ENCODE data around the gene SPRY4. TPM values are rescaled to one million over a fixed set of nuclear protein-coding genes. Genes with fewer than 3 reads are reported as not detected.

The SPRY4 gene
- total and polyA plus RNA-seq, 2 of the 8 experiments (the other 6 are each of a cell fraction or from before 2014, with no cell fraction given): 59.1 to 113 TPM

GRCh38 chr5:142316051-142316450 is 8.8 kb downstream of the SPRY4 start (continued):
- no peak for TF ChIP-seq CEBPB (IDR thresholded peaks at IDR 0.05; ENCODE audit: low read depth, low read length)

All from H1 (cell line).